GM23248 (cell line): Measurements from ENCODE around the gene MALAT1. TPM values are rescaled to one million over a fixed set of nuclear protein-coding genes. Genes with fewer than 3 reads are reported as not detected.

Experiments used
- DNase-seq: peaks from one replicate; pipeline ENCODE4 v3.0.0-alpha.2; 2015
- H2AFZ ChIP-seq: fragments of 200-600 bp; sonication (generic); 2 replicates; pipeline ENCODE4 v1.6.1; 2016; ENCODE audit warnings: antibody characterized with exemption
- H3F3A ChIP-seq: fragments of 200-600 bp; sonication (generic); 2 replicates; pipeline ENCODE4 v1.6.1; 2016; ENCODE audit warnings: mild to moderate bottlenecking, antibody characterized with exemption, mixed run types; ENCODE audit not compliant: insufficient read depth
- H3K27ac ChIP-seq: fragments of 200-600 bp; sonication (generic); 2 replicates; pipeline ENCODE4 v1.5.1; 2016; ENCODE audit warnings: mild to moderate bottlenecking
- H3K27me3 ChIP-seq: fragments of 200-600 bp; sonication (generic); replicated peaks from 2 replicates; pipeline ENCODE4 v1.6.1; 2016; ENCODE audit warnings: mild to moderate bottlenecking; ENCODE audit not compliant: insufficient read depth
- H3K36me3 ChIP-seq: fragments of 200-600 bp; sonication (generic); 2 replicates; pipeline ENCODE4 v1.6.1; 2016; ENCODE audit warnings: low read depth, mild to moderate bottlenecking
- H3K4me1 ChIP-seq: fragments of 200-600 bp; sonication (generic); 2 replicates; pipeline ENCODE4 v1.6.1; 2016; ENCODE audit warnings: mild to moderate bottlenecking; ENCODE audit not compliant: insufficient read depth
- H3K4me2 ChIP-seq: fragments of 200-600 bp; sonication (generic); one replicate; pipeline ENCODE4 v1.6.1; 2016; ENCODE audit warnings: mild to moderate bottlenecking; ENCODE audit not compliant: unreplicated experiment
- H3K4me3 ChIP-seq: fragments of 200-600 bp; sonication (generic); 2 replicates; pipeline ENCODE4 v1.5.1; 2016; ENCODE audit warnings: mild to moderate bottlenecking
- H3K79me2 ChIP-seq: fragments of 200-600 bp; sonication (generic); 2 replicates; pipeline ENCODE4 v1.6.1; 2016; ENCODE audit warnings: mild to moderate bottlenecking; ENCODE audit not compliant: insufficient read depth
- H3K9ac ChIP-seq: fragments of 200-600 bp; sonication (generic); 2 replicates; pipeline ENCODE4 v1.6.1; 2016; ENCODE audit warnings: mild to moderate bottlenecking
- H3K9me2 ChIP-seq: fragments of 200-600 bp; sonication (generic); 2 replicates; pipeline ENCODE4 v1.6.1; 2016; ENCODE audit warnings: mixed run types, mild to moderate bottlenecking, moderate library complexity; ENCODE audit not compliant: insufficient read depth
- H3K9me3 ChIP-seq: fragments of 200-600 bp; sonication (generic); one replicate; pipeline ENCODE4 v1.6.1; 2017; ENCODE audit warnings: low read depth
- H4K20me1 ChIP-seq: fragments of 200-600 bp; sonication (generic); 2 replicates; pipeline ENCODE4 v1.6.0; 2016; ENCODE audit not compliant: insufficient read depth
- EZH2 ChIP-seq: fragments of 200-600 bp; sonication (generic); IDR thresholded peaks from 2 replicates; pipeline ENCODE4 v1.6.1; 2018; ENCODE audit warnings: antibody characterized with exemption, mild to moderate bottlenecking; ENCODE audit not compliant: insufficient read depth, poor library complexity, severe bottlenecking
- EZH2phosphoT487 ChIP-seq: fragments of 200-600 bp; sonication (generic); IDR thresholded peaks from 2 replicates; pipeline ENCODE4 v1.6.1; 2018; ENCODE audit warnings: antibody characterized with exemption, moderate library complexity, mild to moderate bottlenecking, low read depth; ENCODE audit not compliant: insufficient read depth
- WGBS, 2 experiments: methylation state at CpG; one replicate each; pipeline ENCODE4 v1.1.6; 2015 to 2017; ENCODE audit warnings: low lambda C conversion rate in 2 of 2, low coverage in 1 of 2; ENCODE audit errors: missing lambda C conversion rate in 2 of 2; 5-methylcytosine and 5-hydroxymethylcytosine counted together
- in situ Hi-C: fragments of 300-500 bp; cut with MboI; formaldehyde crosslinking; loops from 2 replicates; pipeline ENCODE4 v1.15.0; 2020
- polyA plus RNA-seq: library from polyadenylated mRNA; unstranded; fragments of >200 nt; fragmentation: Nextera tagmentation; extraction: Ambion mirVana; gene quantifications from 2 replicates; pipeline ENCODE4 v1.2.1, GENCODE V29; 2016
- total RNA-seq: library from RNA; depleted of rRNA; stranded (reverse); fragments of >200 nt; shearing (Covaris generic); gene quantifications from 2 replicates; pipeline ENCODE4 v1.2.3, GENCODE V29; 2014

Gene MALAT1
- total and polyA plus RNA-seq, 2 experiments from 2014 or later = 2,638 to 13,207 TPM

- Histone ChIP-seq H3F3A (peaks cover 86% of the 10 kb centered on the region), H3K9me2 (no peaks in the 10 kb centered on the region), H4K20me1 (no peaks in the 10 kb centered on the region), H3K27ac (peak overlapping the region; percentile 100), H3K36me3 (no peaks in the 10 kb centered on the region), H3K4me1 (peaks cover 91% of the 10 kb centered on the region), H3K9ac (peak overlapping the region; percentile 91), H3K79me2 (peaks cover 59% of the 10 kb centered on the region), H3K9me3 (no peaks in the 10 kb centered on the region), H2AFZ (no peak overlapping the region), H3K4me3 (peak overlapping the region; percentile 43), H3K27me3 (no peaks in the 10 kb centered on the region), H3K4me2 (peak overlapping the region; percentile 82)
- WGBS, 2 experiments = 1 to 4% methylated on average over 4 of the region's 4 CpGs
- no peak for DNase-seq
- in situ Hi-C loops = no loop called here
- TF ChIP-seq EZH2phosphoT487 (no peak), EZH2 (no peak)
These were observed 6.5 kb upstream of the MALAT1 start for GRCh38 chr11:65492387-65492636.

DNA sequence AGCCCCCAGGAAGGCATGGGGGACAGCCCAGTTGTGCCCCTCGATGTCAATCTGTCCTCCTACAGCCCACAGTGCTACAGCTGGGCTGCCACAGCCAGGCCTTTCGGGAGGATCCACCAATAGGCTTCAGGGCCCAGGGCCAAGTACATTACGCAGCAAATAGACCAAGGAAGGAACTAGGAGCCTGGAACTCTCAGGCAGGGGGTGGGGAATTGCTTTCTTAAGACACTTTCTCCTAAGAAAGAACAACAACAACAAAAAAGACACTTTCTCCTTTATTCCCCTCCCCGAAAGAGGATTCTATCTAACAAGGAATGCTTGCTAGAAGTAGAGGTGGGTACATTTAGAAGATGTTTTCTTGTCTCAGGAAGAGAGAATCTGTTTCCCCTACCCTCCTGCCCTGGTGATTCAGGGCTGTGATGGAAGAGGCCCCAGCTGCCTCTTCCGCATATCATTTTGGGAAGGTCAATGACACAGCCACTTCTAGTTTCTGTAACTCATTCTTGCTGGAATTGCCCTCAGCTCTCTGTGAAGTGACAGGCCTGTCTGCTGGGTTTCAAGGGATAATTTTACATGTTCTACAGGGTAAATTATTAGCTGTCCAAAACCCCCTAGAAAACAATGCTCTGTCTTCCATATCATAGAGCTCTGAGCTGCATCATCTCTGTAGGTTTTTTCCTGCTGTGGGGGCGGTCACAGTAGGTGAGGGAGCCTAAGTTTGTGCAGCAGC is 6.0 kb upstream of the MALAT1 start:
- Histone ChIP-seq H3K9ac (peak overlapping the region; percentile 91), H3K4me2 (peak overlapping the region; percentile 82), H3K36me3 (no peaks in the 10 kb centered on the region), H4K20me1 (no peaks in the 10 kb centered on the region), H3K9me2 (no peaks in the 10 kb centered on the region), H2AFZ (no peak overlapping the region), H3F3A (peaks cover 87% of the 10 kb centered on the region), H3K27ac (peak overlapping the region; percentile 100), H3K27me3 (no peaks in the 10 kb centered on the region), H3K4me1 (peaks cover 91% of the 10 kb centered on the region), H3K4me3 (peak overlapping the region; percentile 43), H3K79me2 (peaks cover 61% of the 10 kb centered on the region), H3K9me3 (no peaks in the 10 kb centered on the region)
- WGBS, 2 experiments = 8 to 10% methylated on average over 6 of the region's 6 CpGs
- peak; percentile 95 for DNase-seq
- TF ChIP-seq EZH2 (no peak), EZH2phosphoT487 (no peak)
- in situ Hi-C loops = no loop called here

- H2AFZ ChIP-seq = no peak overlapping the region
- H3K36me3 ChIP-seq = no peaks in the 10 kb centered on the region
- H4K20me1 ChIP-seq = no peaks in the 10 kb centered on the region
- no peaks in the 10 kb centered on the region for H3K9me2 ChIP-seq
- peak; percentile 99 for DNase-seq
- H3K27ac ChIP-seq = peak overlapping the region; percentile 100
- in situ Hi-C loops = no loop called here
- no peaks in the 10 kb centered on the region for H3K27me3 ChIP-seq
- H3K4me3 ChIP-seq = peak overlapping the region; percentile 43
- peaks cover 61% of the 10 kb centered on the region for H3K79me2 ChIP-seq
- peak overlapping the region; percentile 91 for H3K9ac ChIP-seq
- TF ChIP-seq EZH2 = no peak
- no peak for TF ChIP-seq EZH2phosphoT487
- H3K4me1 ChIP-seq = peaks cover 91% of the 10 kb centered on the region
- WGBS, 2 experiments = 9 to 11% methylated on average over 12 of the region's 12 CpGs
- H3K9me3 ChIP-seq = no peaks in the 10 kb centered on the region
- peaks cover 87% of the 10 kb centered on the region for H3F3A ChIP-seq
- H3K4me2 ChIP-seq = peak overlapping the region; percentile 82
These were observed 5.3 kb upstream of the MALAT1 start for GRCh38 chr11:65493367-65494176.

GRCh38 chr11:65496304-65497140 is 2.3 kb upstream of the MALAT1 start:
- peak overlapping the region; percentile 77 for H3K4me2 ChIP-seq
- TF ChIP-seq EZH2 (no peak), EZH2phosphoT487 (no peak)
- in situ Hi-C loops = no loop called here
- H3K27ac ChIP-seq = peak overlapping the region; percentile 100
- peaks cover 63% of the 10 kb centered on the region for H3K4me1 ChIP-seq
- H4K20me1 ChIP-seq = peaks cover 21% of the 10 kb centered on the region; the same call in 1 of the 2 replicates
- 7 to 8% methylated on average over 15 of the region's 15 CpGs for WGBS, 2 experiments
- H3K36me3 ChIP-seq = peaks cover 25% of the 10 kb centered on the region
- no peaks in the 10 kb centered on the region for H3K9me2 ChIP-seq
- peak overlapping the region; percentile 89 for H3K9ac ChIP-seq
- peaks cover 88% of the 10 kb centered on the region for H3F3A ChIP-seq
- H3K4me3 ChIP-seq = peak overlapping the region; percentile 61
- H2AFZ ChIP-seq = no peak overlapping the region
- H3K27me3 ChIP-seq = no peaks in the 10 kb centered on the region
- peak; percentile 73 for DNase-seq
- H3K9me3 ChIP-seq = no peaks in the 10 kb centered on the region
- peaks cover 69% of the 10 kb centered on the region for H3K79me2 ChIP-seq
